Measurements from ENCODE around the gene INVS.

DNA sequence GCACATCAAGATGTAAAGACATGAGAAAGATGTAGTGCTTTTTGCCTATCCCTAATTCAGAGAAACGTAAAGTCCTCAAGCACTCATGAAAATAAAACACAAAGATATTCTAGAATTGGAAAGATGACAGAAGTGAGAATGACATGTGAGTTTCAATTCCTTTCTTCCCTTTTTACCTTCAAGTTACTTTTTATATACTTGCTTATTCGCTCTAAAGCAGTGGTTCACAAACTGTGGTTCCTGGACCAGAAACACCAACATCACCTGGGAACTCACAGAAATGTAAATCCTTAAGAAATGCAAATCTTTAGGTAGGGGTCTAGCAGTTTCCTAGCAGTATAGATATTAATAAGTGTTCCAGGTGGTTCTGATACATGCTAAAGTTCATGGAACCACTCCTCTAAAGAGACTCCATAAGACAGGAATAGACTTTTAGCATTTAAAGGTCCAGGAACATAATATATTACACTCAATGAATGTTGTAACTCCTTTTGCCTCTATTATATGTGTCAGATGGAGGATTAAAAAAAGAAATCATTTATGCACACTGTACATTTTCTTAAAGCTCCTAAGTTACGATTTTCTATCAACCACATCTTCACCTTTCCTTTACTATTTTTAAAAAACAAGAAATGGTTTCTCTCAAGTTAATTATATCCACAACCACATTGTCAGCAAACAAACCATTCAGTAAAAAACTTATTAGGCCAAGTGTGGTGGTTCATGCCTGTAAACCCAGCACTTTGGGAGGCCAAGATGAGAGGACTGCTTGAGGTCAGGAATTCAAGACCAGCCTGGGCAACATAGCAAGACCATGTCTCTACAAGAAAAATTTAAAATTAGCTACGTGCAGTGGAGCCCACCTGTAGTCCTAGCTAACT is 40.1 kb upstream of the INVS start:
- TF ChIP-seq, protein P1, sequence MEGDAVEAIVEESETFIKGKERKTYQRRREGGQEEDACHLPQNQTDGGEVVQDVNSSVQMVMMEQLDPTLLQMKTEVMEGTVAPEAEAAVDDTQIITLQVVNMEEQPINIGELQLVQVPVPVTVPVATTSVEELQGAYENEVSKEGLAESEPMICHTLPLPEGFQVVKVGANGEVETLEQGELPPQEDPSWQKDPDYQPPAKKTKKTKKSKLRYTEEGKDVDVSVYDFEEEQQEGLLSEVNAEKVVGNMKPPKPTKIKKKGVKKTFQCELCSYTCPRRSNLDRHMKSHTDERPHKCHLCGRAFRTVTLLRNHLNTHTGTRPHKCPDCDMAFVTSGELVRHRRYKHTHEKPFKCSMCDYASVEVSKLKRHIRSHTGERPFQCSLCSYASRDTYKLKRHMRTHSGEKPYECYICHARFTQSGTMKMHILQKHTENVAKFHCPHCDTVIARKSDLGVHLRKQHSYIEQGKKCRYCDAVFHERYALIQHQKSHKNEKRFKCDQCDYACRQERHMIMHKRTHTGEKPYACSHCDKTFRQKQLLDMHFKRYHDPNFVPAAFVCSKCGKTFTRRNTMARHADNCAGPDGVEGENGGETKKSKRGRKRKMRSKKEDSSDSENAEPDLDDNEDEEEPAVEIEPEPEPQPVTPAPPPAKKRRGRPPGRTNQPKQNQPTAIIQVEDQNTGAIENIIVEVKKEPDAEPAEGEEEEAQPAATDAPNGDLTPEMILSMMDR (conservative IDR thresholded peaks at IDR 0.05; ENCODE audit: low read length) = no peak
- no peak for TF ChIP-seq EZH2phosphoT487 (IDR thresholded peaks at IDR 0.05; ENCODE audit: borderline replicate concordance, low read depth, low read length)

Data from OCI-LY7 (cell line).